ENCODE measurements around the gene LHX6.

DNA sequence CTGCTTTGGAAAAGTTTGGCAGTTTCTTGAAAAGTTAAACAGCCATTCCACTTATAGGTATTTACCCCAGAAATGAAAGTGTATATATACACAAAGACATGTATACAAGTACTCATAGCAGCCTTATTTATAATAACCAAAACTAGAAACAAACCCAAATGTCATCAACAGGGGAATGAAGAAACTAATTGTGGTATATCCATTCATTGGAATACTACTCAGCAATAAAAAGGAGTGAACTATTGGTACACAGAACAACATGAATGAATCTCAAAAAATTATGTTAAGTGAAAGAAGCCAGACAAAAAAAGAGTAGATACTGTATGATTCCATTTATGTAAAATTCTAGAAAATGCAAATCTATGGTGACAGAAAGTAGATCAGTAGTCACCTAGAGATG, 66.3 kb downstream of the LHX6 start:
- TF ChIP-seq, protein P1, sequence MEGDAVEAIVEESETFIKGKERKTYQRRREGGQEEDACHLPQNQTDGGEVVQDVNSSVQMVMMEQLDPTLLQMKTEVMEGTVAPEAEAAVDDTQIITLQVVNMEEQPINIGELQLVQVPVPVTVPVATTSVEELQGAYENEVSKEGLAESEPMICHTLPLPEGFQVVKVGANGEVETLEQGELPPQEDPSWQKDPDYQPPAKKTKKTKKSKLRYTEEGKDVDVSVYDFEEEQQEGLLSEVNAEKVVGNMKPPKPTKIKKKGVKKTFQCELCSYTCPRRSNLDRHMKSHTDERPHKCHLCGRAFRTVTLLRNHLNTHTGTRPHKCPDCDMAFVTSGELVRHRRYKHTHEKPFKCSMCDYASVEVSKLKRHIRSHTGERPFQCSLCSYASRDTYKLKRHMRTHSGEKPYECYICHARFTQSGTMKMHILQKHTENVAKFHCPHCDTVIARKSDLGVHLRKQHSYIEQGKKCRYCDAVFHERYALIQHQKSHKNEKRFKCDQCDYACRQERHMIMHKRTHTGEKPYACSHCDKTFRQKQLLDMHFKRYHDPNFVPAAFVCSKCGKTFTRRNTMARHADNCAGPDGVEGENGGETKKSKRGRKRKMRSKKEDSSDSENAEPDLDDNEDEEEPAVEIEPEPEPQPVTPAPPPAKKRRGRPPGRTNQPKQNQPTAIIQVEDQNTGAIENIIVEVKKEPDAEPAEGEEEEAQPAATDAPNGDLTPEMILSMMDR (IDR thresholded peaks at IDR 0.05; ENCODE audit: low read depth, low read length), result no peak
- no peak for TF ChIP-seq EZH2phosphoT487 (IDR thresholded peaks at IDR 0.05; ENCODE audit: low read depth)

Data from OCI-LY3 (cell line).